Measurements from ENCODE around the gene CDC42EP4. TPM values are rescaled to one million over a fixed set of nuclear protein-coding genes. Genes with fewer than 3 reads are reported as not detected.

Gene CDC42EP4
- 60.8 and 72.0 TPM in 2 replicates for total RNA-seq

DNA sequence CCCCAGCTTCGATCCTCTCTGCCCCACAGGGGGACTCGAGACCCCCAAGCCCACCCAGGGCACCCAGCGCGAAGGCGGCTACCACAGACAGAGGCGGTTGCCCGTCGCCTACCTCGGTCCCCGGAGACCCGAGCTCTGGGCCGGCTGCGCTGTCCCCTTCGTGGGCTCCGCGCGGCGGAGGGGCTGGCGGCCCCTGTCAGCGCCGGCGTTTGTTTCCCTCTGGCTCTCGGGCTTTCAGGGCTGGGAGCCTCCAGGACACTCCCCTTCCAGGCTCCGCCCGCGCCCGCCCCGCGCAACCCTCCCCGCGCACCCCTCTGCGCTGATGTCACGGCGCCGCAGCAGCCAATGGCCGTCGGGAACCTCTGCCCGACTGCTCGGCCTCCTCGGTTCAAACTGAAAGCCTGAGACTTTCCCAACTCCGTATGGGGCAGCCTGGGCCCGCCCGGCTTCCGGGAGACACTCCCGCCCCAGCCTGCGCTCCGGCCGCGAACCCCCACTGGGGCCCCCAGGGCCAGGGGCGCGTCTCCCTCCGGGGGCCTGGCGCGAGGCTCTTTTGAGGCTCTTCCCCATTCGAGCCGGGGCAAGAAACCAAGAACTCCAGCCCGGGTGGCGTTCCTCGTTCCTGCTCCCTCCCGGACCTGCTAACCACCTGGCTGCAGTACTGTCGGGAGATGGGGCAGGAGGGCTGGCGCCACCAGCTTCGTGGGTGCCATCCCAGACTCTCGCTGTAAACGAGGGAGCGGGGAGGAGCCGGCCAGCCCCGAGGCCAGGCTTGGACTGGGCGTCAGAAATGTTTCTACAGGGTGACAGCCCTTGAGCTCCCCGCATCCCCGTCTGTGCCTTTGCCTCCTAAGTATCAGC lies at the start of gene CDC42EP4:
Gene CDC42EP4, minus strand, starts transcription at position 221 of the 861 bp plus-strand sequence. CDS start 25,501 bp downstream, outside the sequence.

DNA sequence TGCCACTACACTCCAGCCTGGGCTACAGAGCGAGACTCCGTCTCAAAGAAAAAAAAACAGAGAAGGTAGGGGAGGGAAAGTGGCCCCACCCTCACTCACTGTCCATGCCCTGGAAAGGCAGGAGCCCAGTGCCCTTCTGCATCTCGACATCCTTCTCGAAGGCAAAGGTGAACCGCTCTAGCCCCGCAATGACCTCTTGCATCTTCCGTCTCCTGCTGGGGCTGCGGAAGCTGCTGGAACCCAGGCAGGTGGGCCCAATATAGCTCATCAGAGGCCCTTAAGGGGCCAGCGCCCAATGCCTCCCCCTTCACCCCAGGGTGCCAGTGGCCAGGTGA lies 50.2 kb downstream of the CDC42EP4 start, which contains the start of gene CPSF4L:
Gene CPSF4L, minus strand, starts transcription at position 264 of the 335 bp plus-strand sequence. Its CDS starts 62 bp downstream, at position 202.

Other genes starting within 250 kb of the CDC42EP4 start
- gene SLC39A11, start 219.3 kb downstream of the CDC42EP4 start, total RNA-seq = 26.9 and 29.7 TPM in 2 replicates
- gene SSTR2, start 147.0 kb downstream of the CDC42EP4 start, total RNA-seq = not detected in 2 replicates
- 30.1 and 32.3 TPM in 2 replicates for gene COG1, start 118.9 kb downstream of the CDC42EP4 start, total RNA-seq
- gene CPSF4L, start 50.1 kb downstream of the CDC42EP4 start, total RNA-seq = not detected in 2 replicates

Data from myometrial cell (primary cell).